Ishikawa (cell line): Measurements from ENCODE around the gene CASTOR1.

Experiments used
- CEBPB ChIP-seq: IDR thresholded peaks from 2 replicates; pipeline ENCODE4 v1.6.1; 2012
- EGR1 ChIP-seq: IDR thresholded peaks from 2 replicates; pipeline ENCODE4 v1.6.1; 2012
- EP300 ChIP-seq: IDR thresholded peaks from 2 replicates; pipeline ENCODE4 v1.6.1; 2012; ENCODE audit warnings: borderline replicate concordance
- FOXM1 ChIP-seq: IDR thresholded peaks from 2 replicates; pipeline ENCODE4 v1.6.1; 2012; ENCODE audit warnings: low read depth, borderline replicate concordance
- MAX ChIP-seq: IDR thresholded peaks from 2 replicates; pipeline ENCODE4 v1.6.1; 2012
- NFIC ChIP-seq: IDR thresholded peaks from 2 replicates; pipeline ENCODE4 v1.6.1; 2012
- RAD21 ChIP-seq: IDR thresholded peaks from 2 replicates; pipeline ENCODE4 v1.6.1; 2012; ENCODE audit warnings: low read depth
- REST ChIP-seq: IDR thresholded peaks from 2 replicates; pipeline ENCODE4 v1.6.1; 2012; ENCODE audit warnings: low read depth, mild to moderate bottlenecking
- TAF1 ChIP-seq: IDR thresholded peaks from 2 replicates; pipeline ENCODE4 v1.6.1; 2012; ENCODE audit warnings: low read depth, mild to moderate bottlenecking
- TCF12 ChIP-seq: IDR thresholded peaks from 2 replicates; pipeline ENCODE4 v1.6.1; 2012; ENCODE audit warnings: low read depth
- USF1 ChIP-seq: IDR thresholded peaks from 2 replicates; pipeline ENCODE4 v1.6.1; 2012
- YY1 ChIP-seq: IDR thresholded peaks from 2 replicates; pipeline ENCODE4 v1.6.1; 2012; ENCODE audit warnings: low read depth
- ZBTB7A ChIP-seq: IDR thresholded peaks from 2 replicates; pipeline ENCODE4 v1.6.1; 2012; ENCODE audit warnings: low read depth

- TF ChIP-seq YY1 (no peak), FOXM1 (no peak), NFIC (no peak), CEBPB (no peak), MAX (no peak), REST (no peak), EP300 (no peak), TAF1 (no peak), EGR1 (no peak), RAD21 (no peak), USF1 (no peak), TCF12 (no peak), ZBTB7A (no peak)
Measured at GRCh38 chr22:30284666-30285065, 4.6 kb downstream of the CASTOR1 start.
